Activated CD4-positive, CD25-positive, alpha-beta regulatory T cell treated with anti-CD3 and anti-CD28 coated beads, Interleukin-2, amount 50 U/mL, for 16 hours (primary cell): ENCODE measurements around the gene ZDHHC3.

ENCODE experiments used
- DNase-seq: peaks from one replicate; pipeline ENCODE4 v3.0.0-alpha.2; 2020; ENCODE audit warnings: low read depth, low spot score

Gene ZDHHC3

GRCh38 chr3:44896440-44896839, 79.5 kb downstream of the ZDHHC3 start:
- no peak for DNase-seq

- no peak for DNase-seq
Measured at GRCh38 chr3:44894485-44894884, 81.5 kb downstream of the ZDHHC3 start.

DNA sequence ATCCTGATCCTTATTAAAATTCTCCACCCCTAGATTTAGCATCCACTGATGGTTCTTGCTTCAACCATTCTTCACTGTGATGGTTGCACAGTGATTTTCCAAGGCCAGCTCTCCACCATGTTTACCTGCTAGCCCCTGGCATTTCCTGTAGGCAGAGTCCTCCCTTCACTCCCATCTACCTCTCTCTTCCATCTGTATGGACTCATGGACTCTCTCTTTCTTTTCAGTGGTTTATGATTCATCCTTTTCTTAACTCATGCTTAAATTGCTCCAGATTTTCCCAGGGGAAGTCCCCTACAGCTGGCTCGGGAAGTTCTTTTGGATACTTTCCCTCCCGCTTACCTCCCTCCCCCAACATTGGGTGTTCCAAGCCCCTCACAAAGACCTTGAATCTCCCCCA, 82.9 kb downstream of the ZDHHC3 start:
- no peak for DNase-seq

GRCh38 chr3:44892689-44893088, 83.3 kb downstream of the ZDHHC3 start:
- DNase-seq: no peak

- no peak for DNase-seq
Measured at GRCh38 chr3:44890852-44891251, 85.1 kb downstream of the ZDHHC3 start.

DNA sequence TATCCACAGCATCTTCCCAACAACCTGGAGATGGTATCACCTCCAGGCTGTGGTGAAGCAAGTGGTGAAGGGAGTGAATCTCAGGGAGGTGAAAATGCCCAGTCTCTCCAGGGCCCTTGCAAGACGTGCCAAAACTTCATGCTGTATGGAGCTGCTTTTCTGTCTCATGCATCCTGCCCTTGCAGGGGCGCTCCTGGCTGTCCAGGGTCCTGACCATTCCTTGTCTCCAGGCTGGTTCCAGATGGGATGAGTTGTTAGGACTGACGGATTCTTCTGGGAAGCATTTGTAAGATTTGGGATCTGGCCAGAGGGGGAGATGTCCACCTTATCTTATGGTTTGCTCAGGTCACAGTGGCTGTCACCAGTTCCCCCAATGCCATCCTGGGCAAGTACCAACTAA, 85.7 kb downstream of the ZDHHC3 start:
- no peak for DNase-seq

- no peak for DNase-seq
Measured at GRCh38 chr3:44887101-44887500, 88.9 kb downstream of the ZDHHC3 start.

DNA sequence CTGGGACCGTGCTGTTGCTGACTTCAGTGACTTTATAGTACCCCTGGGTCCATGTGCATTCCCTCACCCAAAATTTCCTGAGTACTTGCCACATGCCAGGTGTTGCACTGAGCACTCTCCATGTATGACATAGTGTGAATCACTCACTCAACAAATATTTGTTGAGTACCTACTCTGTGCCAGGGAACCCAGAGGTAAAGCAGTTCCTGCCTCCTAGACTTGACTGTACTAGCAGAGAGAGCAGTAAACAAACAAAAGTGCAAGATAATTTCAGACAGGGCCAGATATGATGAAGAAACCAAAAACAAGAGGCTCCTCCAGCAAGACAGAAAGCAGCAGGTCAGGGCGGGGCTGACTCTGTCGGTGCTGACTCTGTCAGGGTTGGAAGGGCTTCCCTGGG, 89.4 kb downstream of the ZDHHC3 start:
- no peak for DNase-seq

GRCh38 chr3:44885618-44886017, 90.4 kb downstream of the ZDHHC3 start:
- DNase-seq: no peak

DNA sequence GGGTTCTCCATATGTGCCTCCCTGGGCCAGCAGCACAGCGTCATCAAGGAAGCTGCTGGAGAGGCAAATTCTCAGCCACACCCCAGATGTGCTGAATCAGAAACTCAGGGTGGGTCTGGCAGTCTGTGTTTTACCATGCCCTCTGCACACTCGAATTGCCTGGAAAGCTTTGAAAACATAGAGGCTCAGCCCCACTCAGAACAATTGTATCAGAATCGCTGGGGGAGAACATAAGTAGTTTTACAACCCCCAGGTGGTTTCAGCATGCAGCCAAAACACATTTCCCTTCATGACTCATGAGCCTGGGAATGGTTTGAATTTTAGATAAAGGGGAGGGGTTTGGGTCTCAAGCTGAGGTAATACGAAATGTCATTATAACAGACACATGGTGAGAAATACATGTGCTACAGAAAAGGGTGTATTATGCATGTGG, 92.0 kb downstream of the ZDHHC3 start:
- no peak for DNase-seq

- DNase-seq: no peak
Measured at GRCh38 chr3:44883213-44883955, 92.6 kb downstream of the ZDHHC3 start.

- DNase-seq: no peak
Measured at GRCh38 chr3:44880284-44880683, 95.7 kb downstream of the ZDHHC3 start.

DNA sequence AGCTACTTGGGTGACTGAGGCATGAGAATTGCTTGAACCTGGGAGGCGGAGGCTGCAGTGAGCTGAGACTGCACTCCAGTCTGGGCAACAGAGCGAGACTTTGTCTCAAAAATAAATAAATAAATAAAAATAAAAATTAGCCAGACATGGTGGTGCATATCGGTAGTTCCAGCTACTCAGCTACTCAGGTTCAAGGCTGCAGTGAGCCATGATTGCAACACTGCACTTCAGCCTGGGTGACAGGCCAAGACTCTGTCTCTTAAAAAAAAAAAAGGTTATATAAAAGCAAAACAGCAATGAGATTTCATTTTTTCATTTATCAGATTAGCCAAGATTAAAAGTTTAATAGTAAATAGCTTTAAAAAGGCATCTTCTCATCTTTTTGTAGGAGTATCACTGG, 98.6 kb downstream of the ZDHHC3 start:
- DNase-seq: no peak

GRCh38 chr3:44875596-44875995, 100.4 kb downstream of the ZDHHC3 start:
- no peak for DNase-seq
